Measurements from ENCODE around the gene ALOX5. TPM values are rescaled to one million over a fixed set of nuclear protein-coding genes. Genes with fewer than 3 reads are reported as not detected.

ALOX5 gene
- total RNA-seq, 2 donors from 2014 or later: 8.3 to 9.3 TPM

DNA sequence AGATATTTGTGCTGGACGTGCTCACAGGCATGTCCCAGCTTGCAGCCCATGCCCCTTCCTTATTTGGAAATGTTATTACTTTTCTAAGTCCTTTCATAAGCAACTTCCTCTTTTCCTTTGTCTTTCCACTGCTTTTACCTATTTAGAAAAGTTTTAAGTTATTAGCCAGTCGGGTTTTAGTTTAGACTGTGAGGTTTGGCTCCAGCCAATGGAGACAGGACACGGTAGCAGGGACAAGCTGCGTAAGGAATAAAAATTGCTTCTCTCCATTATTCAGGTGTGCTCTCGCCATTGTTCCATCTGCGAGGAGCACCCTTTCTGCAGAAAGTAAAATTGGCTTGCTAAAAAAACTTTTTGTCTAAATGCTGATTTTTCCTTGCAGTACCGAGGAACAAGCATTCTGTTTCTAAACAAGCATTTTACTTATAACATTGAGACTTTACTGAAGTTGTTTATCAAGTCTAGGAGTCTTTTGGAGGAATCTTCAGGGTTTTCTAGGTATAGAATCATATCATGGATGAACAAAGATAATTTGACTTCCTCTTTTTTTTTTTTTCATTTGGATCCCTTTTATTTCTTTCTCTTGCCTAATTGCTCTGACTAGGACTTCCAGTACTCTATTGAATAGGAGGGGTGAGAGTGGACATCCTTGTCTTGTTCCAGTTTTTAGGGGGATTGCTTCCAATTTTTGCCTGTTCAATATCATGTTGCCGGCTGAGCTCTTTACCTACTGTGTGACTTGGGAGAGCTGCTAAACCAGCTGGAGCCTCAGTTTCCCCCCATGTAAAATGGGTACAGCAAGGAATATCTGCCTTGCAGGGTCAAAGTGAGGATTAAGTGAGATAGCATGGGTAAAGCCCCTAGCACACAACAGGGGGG is 63.8 kb downstream of the ALOX5 start:
- ATAC-seq: no peak
- intact Hi-C loops (cut with DNase I, micrococcal nuclease): no loop called here
- DNase-seq: no peak

DNA sequence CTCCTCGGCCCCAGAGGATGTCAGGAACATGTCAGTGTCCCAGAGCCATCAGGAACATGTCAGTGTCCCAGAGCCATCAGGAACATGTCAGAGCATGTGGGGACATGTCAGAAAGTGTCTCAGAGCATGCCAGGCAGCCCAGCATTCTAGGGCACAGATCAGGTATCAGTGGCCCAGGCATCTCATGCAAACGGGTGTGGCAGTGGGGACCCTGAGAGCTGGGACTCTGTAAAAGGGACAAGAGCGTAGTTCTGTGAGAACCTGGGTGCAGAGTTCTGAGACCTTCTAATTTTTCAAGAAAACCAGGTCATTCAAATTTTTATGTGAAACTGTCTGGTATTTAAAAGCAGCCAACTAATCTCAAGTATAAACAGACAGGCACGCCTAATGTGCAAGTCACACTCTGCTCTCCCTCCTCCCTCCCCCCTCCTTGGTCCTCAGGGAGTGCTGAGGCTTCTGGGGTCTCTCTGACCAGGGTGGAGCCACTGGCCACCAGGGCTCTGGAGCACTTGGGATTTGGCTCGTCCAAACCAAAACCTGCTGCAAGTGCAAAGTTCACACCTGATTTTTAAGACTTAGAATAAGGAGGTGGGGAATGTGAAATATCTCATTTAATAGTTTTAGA is 64.6 kb downstream of the ALOX5 start:
- intact Hi-C loops (cut with DNase I, micrococcal nuclease): no loop called here
- no peak for DNase-seq
- no peak for ATAC-seq

DNA sequence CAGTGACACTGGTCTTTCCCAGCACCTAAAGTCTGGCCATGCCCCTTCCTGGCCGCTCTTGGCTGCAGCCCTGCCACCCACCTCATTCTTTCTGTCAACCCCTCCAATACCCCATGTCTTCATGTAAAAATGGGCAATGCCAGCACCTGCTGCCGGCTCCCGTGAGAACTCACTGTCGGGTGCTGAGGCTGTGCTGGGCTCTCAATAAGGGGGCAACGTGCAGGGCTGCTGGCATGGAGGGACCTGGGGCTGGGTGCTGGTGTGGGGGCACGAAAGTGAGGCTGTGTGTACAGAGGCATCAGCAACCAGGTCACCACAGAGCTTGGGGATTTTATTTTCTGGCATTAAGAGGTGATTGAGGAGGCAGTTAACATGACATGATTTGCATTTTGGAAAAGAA is 65.3 kb downstream of the ALOX5 start:
- ATAC-seq: no peak
- DNase-seq: no peak
- intact Hi-C loops (cut with DNase I, micrococcal nuclease): no loop called here

DNA sequence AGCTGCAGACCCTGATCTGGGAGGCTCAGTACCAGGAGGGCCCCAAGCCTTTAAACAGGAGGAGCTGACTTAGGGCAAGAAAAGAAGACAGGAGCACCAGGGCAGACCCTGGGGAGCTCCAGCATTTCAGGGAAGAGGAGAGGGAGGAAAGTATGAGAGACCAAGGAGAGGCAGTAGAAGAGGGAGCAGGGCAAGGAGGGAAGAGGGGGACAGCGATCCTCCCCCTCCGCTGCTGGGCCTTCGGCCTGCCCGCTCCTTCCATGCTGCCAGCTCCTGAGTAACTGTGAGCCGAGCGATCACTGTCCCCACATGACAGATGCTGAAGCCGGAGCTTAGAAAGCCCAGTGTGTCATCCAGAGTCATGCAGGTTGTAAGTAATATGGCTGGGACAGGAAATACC is 65.9 kb downstream of the ALOX5 start:
- no peak for DNase-seq
- intact Hi-C loops (cut with DNase I, micrococcal nuclease): no loop called here

DNA sequence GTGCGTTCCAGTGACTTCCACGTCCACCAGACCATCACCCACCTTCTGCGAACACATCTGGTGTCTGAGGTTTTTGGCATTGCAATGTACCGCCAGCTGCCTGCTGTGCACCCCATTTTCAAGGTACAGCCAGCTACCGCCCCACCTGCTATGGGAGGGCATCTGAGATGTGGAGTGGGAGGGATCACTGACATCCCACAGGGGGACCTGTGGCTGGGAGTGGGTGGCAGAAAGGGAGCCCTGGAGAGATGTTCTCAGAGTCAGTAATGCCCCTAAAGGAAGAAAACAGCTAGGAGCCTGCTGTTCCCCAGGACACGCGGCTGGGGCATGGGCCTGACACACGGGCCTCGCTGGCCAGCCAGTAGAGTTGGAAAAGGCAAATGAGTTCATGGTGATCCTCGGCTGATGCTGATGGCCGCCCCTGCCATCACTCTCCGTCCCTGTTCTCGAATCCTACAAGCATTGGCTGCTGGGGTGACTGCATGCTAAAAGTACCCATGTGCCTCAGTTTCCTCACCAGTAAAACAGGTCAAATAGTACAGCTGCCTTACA is 66.6 kb downstream of the ALOX5 start:
- DNase-seq (no peak), ATAC-seq (no peak)
- intact Hi-C loops (cut with DNase I, micrococcal nuclease): no loop called here

More for the DNA sequence above, 65.9 kb downstream of the ALOX5 start:
- ATAC-seq: no peak

DNA sequence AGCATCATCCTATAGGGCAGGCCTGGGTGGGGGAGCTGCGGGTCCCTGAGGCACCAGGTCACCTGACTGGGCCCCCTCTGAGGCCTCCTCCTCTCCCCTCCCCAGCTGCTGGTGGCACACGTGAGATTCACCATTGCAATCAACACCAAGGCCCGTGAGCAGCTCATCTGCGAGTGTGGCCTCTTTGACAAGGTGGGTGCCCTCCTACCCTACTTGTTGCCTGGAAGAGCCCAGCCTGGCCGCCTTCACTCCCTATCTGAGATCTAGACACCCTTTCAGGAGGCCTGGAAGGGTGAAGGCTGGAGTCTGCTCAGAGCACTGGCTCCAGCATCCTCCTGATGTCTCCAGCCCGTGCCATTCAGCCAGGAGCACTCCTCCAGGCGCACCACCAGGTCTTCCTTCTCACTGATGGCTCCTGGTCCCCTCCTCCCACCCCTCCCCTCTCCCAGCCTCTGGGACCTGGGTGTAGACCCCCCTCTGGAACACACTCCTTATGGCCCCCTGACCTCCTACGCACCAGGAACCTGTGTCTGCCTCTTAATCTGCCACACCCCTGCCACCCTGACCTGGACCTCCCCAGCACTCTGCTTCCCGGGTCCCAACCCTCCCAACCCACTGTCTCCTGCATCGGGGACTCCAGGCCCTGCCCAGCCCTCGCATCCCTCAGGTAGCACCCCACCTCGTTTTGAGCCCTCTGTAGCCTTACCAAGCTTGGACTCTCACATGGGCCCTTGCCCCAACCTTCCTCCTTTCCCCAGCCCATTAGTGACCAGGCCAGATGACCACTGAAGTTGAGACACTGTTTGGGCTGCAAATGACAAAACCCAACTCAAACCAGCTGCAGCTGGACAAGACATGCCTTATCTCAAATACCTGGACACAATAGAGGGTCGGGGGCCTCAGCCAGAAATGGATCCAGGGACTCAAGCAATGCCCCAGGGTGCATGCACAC is 67.5 kb downstream of the ALOX5 start:
- ATAC-seq (no peak), DNase-seq (no peak)
- intact Hi-C loops (cut with DNase I, micrococcal nuclease): no loop called here

DNA sequence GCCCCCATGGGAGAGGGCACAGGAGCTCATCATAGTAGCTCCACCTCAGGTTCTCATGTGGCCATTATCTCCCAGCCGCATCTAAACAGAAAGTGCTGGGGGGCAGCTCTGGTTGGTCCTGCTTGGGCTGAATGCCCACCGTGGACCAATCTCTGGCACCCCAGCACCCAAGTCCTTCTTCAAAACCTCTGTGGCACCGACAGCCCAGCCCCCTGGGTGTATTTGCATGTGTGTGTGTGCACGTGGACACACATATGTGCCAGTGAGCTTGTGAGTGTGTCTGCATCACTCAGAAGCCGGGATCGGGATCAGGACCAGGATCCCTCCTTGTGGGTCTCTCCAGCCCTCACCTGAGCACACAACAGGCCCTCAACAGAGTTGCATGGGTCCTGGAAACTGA is 68.2 kb downstream of the ALOX5 start:
- intact Hi-C loops (cut with DNase I, micrococcal nuclease): no loop called here
- ATAC-seq (no peak), DNase-seq (no peak)

GRCh38 chr10:45442662-45443061 is 68.6 kb downstream of the ALOX5 start:
- DNase-seq (no peak), ATAC-seq (peak; percentile 28)
- intact Hi-C loops (cut with DNase I, micrococcal nuclease): no loop called here

- DNase-seq (no peak), ATAC-seq (peak; percentile 14)
- intact Hi-C loops (cut with DNase I, micrococcal nuclease): no loop called here
Observed at GRCh38 chr10:45443101-45444009, 69.3 kb downstream of the ALOX5 start.

GRCh38 chr10:45444022-45444421 is 70.0 kb downstream of the ALOX5 start:
- no peak for DNase-seq
- ATAC-seq: no peak
- intact Hi-C loops (cut with DNase I, micrococcal nuclease): no loop called here

GRCh38 chr10:45444976-45445898 is 71.2 kb downstream of the ALOX5 start:
- DNase-seq (no peak), ATAC-seq (no peak)
- intact Hi-C loops (cut with DNase I, micrococcal nuclease): no loop called here

GRCh38 chr10:45446858-45447257 is 72.8 kb downstream of the ALOX5 start:
- DNase-seq (no peak), ATAC-seq (no peak)
- intact Hi-C loops (cut with DNase I, micrococcal nuclease): no loop called here

DNA sequence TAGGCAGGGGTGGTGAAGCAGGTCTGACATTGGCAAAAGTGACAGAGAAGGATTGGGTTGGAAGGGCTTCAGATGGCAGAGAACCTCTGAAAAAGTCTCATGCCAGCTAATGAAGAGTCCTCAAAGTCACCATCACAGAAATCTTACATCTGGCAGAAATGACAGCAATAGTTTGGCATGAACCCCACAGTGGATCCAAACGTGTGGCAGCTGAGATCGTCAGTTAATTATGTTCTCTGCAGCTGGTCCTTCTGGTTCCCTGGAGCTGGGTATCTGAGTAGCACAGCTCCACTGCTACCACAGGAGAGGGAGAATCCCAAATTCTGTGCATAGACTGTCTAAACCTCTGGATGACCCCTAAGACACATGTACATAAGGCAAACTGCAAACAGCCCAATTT is 73.4 kb downstream of the ALOX5 start:
- DNase-seq (no peak), ATAC-seq (no peak)
- intact Hi-C loops (cut with DNase I, micrococcal nuclease): no loop called here

- intact Hi-C loops (cut with DNase I, micrococcal nuclease): no loop called here
- DNase-seq (no peak), ATAC-seq (no peak)
Observed at GRCh38 chr10:45450866-45451265, 76.8 kb downstream of the ALOX5 start.

GRCh38 chr10:45451407-45451806 is 77.4 kb downstream of the ALOX5 start:
- intact Hi-C loops (cut with DNase I, micrococcal nuclease): no loop called here
- ATAC-seq: peak; percentile 85
- no peak for DNase-seq

GRCh38 chr10:45452268-45452667 is 78.3 kb downstream of the ALOX5 start:
- DNase-seq (no peak), ATAC-seq (no peak)
- intact Hi-C loops (cut with DNase I, micrococcal nuclease): no loop called here

GRCh38 chr10:45452743-45453452 is 78.9 kb downstream of the ALOX5 start:
- DNase-seq (no peak), ATAC-seq (no peak)
- intact Hi-C loops (cut with DNase I, micrococcal nuclease): no loop called here

All from left colon (tissue), 2 donors.